ENCODE data around the gene ANKZF1. TPM values are rescaled to one million over a fixed set of nuclear protein-coding genes. Genes with fewer than 3 reads are reported as not detected.
A peak's percentile ranks its signal among the peaks of the same experiment; 100 is the strongest.

The ANKZF1 gene
- total RNA-seq, 1 donor from 2014 or later = 46.1 TPM

GRCh38 chr2:219278655-219279150 lies 49.1 kb downstream of the ANKZF1 start:
- no peak for TF ChIP-seq CTCF (IDR thresholded peaks at IDR 0.05)
- no peak for DNase-seq

DNA sequence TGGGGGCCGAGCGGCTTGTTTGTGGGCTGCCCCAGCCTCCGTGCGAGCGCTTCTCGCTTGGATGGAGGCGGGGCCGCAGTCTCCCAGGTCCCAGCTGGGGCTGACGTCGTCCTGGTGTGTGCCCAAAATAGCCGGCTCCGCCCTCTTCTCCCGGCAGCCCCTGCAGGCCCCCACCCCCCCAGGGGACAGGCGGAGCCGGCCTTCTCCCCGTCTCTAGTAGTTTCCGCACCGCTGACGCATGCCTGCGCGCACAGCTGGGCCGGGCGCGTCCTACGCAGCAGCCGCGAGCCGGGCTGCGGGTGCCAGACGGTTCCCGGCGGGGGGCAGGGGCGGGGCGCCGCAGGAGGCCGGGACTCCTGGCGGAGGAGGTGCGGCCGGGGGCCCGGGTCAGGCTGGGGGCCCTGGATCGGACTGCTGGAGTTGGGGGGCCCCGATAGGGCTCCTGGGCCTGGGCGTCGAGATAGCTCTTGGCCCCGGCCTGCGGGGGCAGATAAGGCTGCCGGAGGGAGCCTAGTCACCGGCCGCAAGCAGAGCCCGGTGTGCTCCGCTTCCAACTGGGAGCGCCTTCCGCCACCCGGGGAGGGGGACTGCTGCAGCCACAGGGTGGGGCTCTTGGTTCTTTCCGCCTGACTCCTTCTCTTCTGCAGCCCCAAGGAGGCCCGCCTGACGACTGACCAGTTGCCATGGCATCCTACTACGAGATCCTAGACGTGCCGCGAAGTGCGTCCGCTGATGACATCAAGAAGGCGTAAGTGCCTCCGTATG lies 49.7 kb downstream of the ANKZF1 start, which contains the start of gene DNAJB2:
DNAJB2 (plus strand) TSS at position 216 of the 765 bp plus-strand sequence; CDS start at position 684, 468 bp downstream.
- peak within 1 kb of the TSS; percentile 88 for H3K4me3 ChIP-seq
- intact Hi-C loops (cut with DNase I) = no loop called here
- peak; percentile 99 for DNase-seq
- H3K9me3 ChIP-seq = no peaks in the 10 kb centered on the region
- H3K36me3 ChIP-seq = peaks cover 40% of the 10 kb centered on the region
- ATAC-seq = peak; percentile 96 to 98
- no peaks in the 10 kb centered on the region for H3K27me3 ChIP-seq (ENCODE audit: low read depth)
- H3K4me1 ChIP-seq = peaks cover 25% of the 10 kb centered on the region
- TF ChIP-seq CTCF (IDR thresholded peaks at IDR 0.05) = no peak
- H3K27ac ChIP-seq = peak within 1 kb of the TSS; percentile 100

More at GRCh38 chr2:219278655-219279150, 49.1 kb downstream of the ANKZF1 start:
- no peaks in the 10 kb centered on the region for H3K9me3 ChIP-seq
- no peaks in the 10 kb centered on the region for H3K27me3 ChIP-seq (ENCODE audit: low read depth)
- peaks cover 34% of the 10 kb centered on the region for H3K36me3 ChIP-seq
- peak overlapping the region; percentile 100 for H3K27ac ChIP-seq
- peak in 1 of 2 donors; percentile 70 for ATAC-seq
- peaks cover 25% of the 10 kb centered on the region for H3K4me1 ChIP-seq
- peak overlapping the region; percentile 88 for H3K4me3 ChIP-seq
- intact Hi-C loops (cut with DNase I) = no loop called here

DNA sequence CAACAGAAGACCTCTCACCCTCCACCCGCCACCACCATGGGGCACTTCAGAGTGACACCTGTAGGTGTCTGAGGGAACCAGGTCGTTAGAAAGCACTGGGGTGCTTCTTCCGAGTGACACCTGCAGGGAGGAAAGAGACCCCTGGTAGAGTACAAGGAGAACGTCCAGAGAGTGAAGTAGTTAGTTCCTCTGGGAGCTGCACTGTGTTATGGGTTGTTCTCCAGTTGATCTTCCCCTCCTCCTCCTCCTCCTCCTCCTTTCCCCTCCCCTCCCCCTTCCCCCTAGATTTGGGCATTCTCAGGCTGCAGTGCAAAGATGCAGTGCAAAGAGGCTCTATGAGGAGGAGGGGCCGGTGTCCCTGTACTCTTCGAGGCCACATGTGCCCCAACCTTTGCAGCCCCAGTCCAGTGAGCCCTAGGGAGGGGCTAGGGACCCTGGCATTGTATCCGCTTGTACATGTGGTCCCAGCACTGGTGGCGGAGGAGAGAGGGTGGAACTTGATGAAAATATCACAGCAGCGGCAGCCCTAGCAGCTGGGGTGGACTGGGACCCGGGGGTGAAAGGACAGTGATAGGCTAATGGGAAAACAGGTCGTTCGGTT lies 50.4 kb downstream of the ANKZF1 start:
- TF ChIP-seq CTCF (IDR thresholded peaks at IDR 0.05) = no peak
- no peak for ATAC-seq
- H3K27ac ChIP-seq = peak overlapping the region; percentile 100

DNA sequence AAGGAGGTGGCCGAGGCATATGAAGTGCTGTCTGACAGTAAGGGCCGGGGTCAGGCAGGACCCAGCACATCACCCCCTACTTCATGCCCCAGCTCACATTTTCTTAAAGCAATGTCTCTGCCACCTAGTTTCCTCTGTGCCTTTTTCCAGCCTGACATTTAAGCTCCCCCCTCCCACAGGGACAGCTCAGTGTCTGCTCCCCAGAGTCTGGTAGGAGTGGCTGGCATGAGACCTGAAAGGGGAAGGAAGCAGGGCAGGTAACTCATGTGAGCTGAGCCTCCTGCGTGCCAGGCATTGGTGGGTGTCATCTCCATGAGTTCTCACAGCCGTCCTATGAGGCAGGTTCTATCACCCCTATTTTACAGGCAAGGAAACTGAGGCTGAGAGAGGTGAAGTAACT lies 51.0 kb downstream of the ANKZF1 start:
- no peak for TF ChIP-seq CTCF (IDR thresholded peaks at IDR 0.05)
- Histone ChIP-seq H3K4me1 (peaks cover 25% of the 10 kb centered on the region), H3K9me3 (no peaks in the 10 kb centered on the region), H3K36me3 (peaks cover 53% of the 10 kb centered on the region), H3K4me3 (no peak overlapping the region), H3K27me3 (ENCODE audit: low read depth) (no peaks in the 10 kb centered on the region), H3K27ac (peak overlapping the region; percentile 100)
- intact Hi-C loops (cut with DNase I) = no loop called here
- ATAC-seq (no peak), DNase-seq (no peak)

More for the DNA sequence above, 50.4 kb downstream of the ANKZF1 start:
- intact Hi-C loops (cut with DNase I) = no loop called here
- H3K9me3 ChIP-seq = no peaks in the 10 kb centered on the region
- H3K4me3 ChIP-seq = peak overlapping the region; percentile 88
- no peak for DNase-seq
- H3K27me3 ChIP-seq (ENCODE audit: low read depth) = no peaks in the 10 kb centered on the region
- H3K4me1 ChIP-seq = peaks cover 25% of the 10 kb centered on the region
- H3K36me3 ChIP-seq = peaks cover 47% of the 10 kb centered on the region

GRCh38 chr2:219281588-219281987 lies 52.0 kb downstream of the ANKZF1 start:
- Histone ChIP-seq H3K27ac (no peak overlapping the region), H3K4me3 (no peak overlapping the region), H3K4me1 (peaks cover 25% of the 10 kb centered on the region), H3K27me3 (ENCODE audit: low read depth) (no peaks in the 10 kb centered on the region), H3K9me3 (no peaks in the 10 kb centered on the region), H3K36me3 (peaks cover 57% of the 10 kb centered on the region)
- no peak for TF ChIP-seq CTCF (IDR thresholded peaks at IDR 0.05)
- DNase-seq (no peak), ATAC-seq (no peak)
- intact Hi-C loops (cut with DNase I) = no loop called here
